ENCODE results near the gene TMCC1.

Gene TMCC1

GRCh38 chr3:129663930-129664646 is 229.4 kb downstream of the TMCC1 start:
- Histone ChIP-seq H3K27me3 (ENCODE audit: insufficient read depth, poor library complexity, severe bottlenecking) (no peaks in the 10 kb centered on the region), H3K27ac (replicated peaks) (no peak overlapping the region), H3K4me3 (replicated peaks; ENCODE audit: insufficient read depth, low read length) (no peak overlapping the region)
- no peak for TF ChIP-seq REST (IDR thresholded peaks at IDR 0.05; ENCODE audit: insufficient replicate concordance, low read depth)
- no peak for TF ChIP-seq CTCF (IDR thresholded peaks at IDR 0.05; ENCODE audit: insufficient read depth, low read length)
- no peak for TF ChIP-seq GABPA (IDR thresholded peaks at IDR 0.05; ENCODE audit: low read depth)
- TF ChIP-seq POLR2AphosphoS5 (IDR thresholded peaks at IDR 0.05; ENCODE audit: low read depth) = no peak
- no peak for TF ChIP-seq SPI1 (IDR thresholded peaks at IDR 0.05; ENCODE audit: borderline replicate concordance, low read depth)
- DNase-seq (ENCODE audit: low read depth in 1 of 2, low spot score in 1 of 2) = no peak

GRCh38 chr3:129663045-129663446 is 230.5 kb downstream of the TMCC1 start:
- H3K27ac ChIP-seq (replicated peaks) = no peak overlapping the region
- no peak overlapping the region for H3K4me3 ChIP-seq (replicated peaks; ENCODE audit: insufficient read depth, low read length)
- TF ChIP-seq POLR2AphosphoS5 (IDR thresholded peaks at IDR 0.05; ENCODE audit: low read depth) (no peak), CTCF (IDR thresholded peaks at IDR 0.05; ENCODE audit: insufficient read depth, low read length) (no peak), SPI1 (IDR thresholded peaks at IDR 0.05; ENCODE audit: borderline replicate concordance, low read depth) (no peak), REST (IDR thresholded peaks at IDR 0.05; ENCODE audit: insufficient replicate concordance, low read depth) (no peak), GABPA (IDR thresholded peaks at IDR 0.05; ENCODE audit: low read depth) (no peak)
- no peaks in the 10 kb centered on the region for H3K27me3 ChIP-seq (ENCODE audit: insufficient read depth, poor library complexity, severe bottlenecking)
- no peak for DNase-seq (ENCODE audit: low read depth in 1 of 2, low spot score in 1 of 2)

GRCh38 chr3:129662191-129662608 is 231.3 kb downstream of the TMCC1 start:
- H3K27me3 ChIP-seq (ENCODE audit: insufficient read depth, poor library complexity, severe bottlenecking) = no peaks in the 10 kb centered on the region
- H3K4me3 ChIP-seq (replicated peaks; ENCODE audit: insufficient read depth, low read length) = no peak overlapping the region
- no peak overlapping the region for H3K27ac ChIP-seq (replicated peaks)
- DNase-seq (ENCODE audit: low read depth in 1 of 2, low spot score in 1 of 2) = no peak
- TF ChIP-seq GABPA (IDR thresholded peaks at IDR 0.05; ENCODE audit: low read depth) (no peak), POLR2AphosphoS5 (IDR thresholded peaks at IDR 0.05; ENCODE audit: low read depth) (no peak), SPI1 (IDR thresholded peaks at IDR 0.05; ENCODE audit: borderline replicate concordance, low read depth) (no peak), CTCF (IDR thresholded peaks at IDR 0.05; ENCODE audit: insufficient read depth, low read length) (no peak), REST (IDR thresholded peaks at IDR 0.05; ENCODE audit: insufficient replicate concordance, low read depth) (no peak)
